Measurements from ENCODE around the gene WNT4.

DNA sequence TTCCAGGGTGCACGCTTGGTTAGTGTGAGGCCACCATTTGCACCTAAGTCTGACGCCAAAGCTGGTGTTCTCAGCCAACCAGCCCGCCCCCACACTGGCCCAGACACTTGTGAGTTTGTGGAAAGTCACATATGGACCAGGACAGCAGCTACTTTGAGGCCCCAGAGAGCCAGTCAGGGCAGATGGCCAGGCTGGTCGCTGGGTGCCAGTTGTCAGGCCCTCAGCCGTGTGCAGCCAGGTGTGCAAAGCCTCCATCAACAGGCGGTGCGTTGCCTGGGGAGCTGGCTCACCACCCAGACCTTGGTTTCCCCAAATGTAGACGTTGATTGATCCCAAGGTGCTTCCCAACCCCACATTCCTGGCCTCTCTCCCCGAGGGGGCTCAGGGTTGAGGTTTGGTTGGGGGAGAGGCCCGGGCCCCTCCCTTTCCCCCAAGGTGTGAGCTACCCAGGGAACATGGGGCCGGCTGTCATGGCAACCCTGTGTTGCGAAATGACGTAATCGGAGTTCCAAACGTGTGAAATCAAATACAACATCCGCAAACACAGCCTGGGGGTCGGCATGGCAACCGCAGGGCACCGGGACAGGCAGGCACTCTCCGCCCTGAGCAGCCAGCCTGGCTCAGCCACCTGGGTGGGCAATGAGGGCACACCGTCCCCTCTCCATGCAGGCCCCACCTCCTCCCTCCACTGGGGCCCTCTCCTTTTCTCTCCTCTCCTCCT lies 42.2 kb upstream of the WNT4 start:
- TF ChIP-seq FOXA1 (IDR thresholded peaks at IDR 0.05), result no peak
- TF ChIP-seq NFRKB (IDR thresholded peaks at IDR 0.05), result no peak
- no peak for TF ChIP-seq ARNT (IDR thresholded peaks at IDR 0.05)

Measured in HEK293T (cell line).